Loucy (cell line): ENCODE data around the gene RBM20.

Experiments
- EZH2phosphoT487 ChIP-seq: fragments of 200-600 bp; IDR thresholded peaks from 2 replicates; pipeline ENCODE4 v1.6.1; 2018; ENCODE audit warnings: antibody characterized with exemption, mild to moderate bottlenecking, moderate library complexity, borderline replicate concordance
- TF ChIP-seq, protein P1 (sequence below): fragments of 200-600 bp; sonication (generic); conservative IDR thresholded peaks from 2 replicates; pipeline ENCODE4 v1.5.1; 2014; ENCODE audit warnings: mild to moderate bottlenecking, antibody characterized with exemption, low read length

DNA sequence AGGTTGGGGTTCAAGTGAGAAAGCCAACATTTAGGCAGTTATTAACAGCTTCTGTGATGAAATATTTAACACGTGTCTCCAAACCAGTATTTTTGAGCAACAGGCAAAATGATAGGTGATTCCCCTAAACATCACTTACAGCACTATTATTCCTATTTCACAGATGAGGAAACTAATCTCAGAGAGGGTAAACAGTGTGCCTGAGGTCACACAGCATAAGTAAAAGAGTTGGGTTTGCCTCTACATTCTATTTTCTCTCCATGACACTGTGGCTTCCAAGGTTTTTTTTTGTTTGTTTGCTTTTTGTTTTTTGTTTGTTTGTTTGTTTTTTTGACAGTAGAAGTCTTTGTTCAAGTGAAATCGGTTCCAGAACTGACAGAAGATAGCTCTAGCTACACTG, 184.4 kb downstream of the RBM20 start:
- TF ChIP-seq, protein P1, sequence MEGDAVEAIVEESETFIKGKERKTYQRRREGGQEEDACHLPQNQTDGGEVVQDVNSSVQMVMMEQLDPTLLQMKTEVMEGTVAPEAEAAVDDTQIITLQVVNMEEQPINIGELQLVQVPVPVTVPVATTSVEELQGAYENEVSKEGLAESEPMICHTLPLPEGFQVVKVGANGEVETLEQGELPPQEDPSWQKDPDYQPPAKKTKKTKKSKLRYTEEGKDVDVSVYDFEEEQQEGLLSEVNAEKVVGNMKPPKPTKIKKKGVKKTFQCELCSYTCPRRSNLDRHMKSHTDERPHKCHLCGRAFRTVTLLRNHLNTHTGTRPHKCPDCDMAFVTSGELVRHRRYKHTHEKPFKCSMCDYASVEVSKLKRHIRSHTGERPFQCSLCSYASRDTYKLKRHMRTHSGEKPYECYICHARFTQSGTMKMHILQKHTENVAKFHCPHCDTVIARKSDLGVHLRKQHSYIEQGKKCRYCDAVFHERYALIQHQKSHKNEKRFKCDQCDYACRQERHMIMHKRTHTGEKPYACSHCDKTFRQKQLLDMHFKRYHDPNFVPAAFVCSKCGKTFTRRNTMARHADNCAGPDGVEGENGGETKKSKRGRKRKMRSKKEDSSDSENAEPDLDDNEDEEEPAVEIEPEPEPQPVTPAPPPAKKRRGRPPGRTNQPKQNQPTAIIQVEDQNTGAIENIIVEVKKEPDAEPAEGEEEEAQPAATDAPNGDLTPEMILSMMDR, result no peak
- no peak for TF ChIP-seq EZH2phosphoT487
